GM12874 (cell line): ENCODE data around the gene PCDH9.

Experiments used
- TF ChIP-seq, protein P1 (sequence below): IDR thresholded peaks from 2 replicates; pipeline ENCODE4 v1.5.1; 2011; ENCODE audit warnings: low read depth, mild to moderate bottlenecking, control low read depth, low read length, moderate library complexity; ENCODE audit not compliant: insufficient read depth

PCDH9 gene

GRCh38 chr13:67224148-67224846, 5.8 kb downstream of the PCDH9 start:
- TF ChIP-seq, protein P1, sequence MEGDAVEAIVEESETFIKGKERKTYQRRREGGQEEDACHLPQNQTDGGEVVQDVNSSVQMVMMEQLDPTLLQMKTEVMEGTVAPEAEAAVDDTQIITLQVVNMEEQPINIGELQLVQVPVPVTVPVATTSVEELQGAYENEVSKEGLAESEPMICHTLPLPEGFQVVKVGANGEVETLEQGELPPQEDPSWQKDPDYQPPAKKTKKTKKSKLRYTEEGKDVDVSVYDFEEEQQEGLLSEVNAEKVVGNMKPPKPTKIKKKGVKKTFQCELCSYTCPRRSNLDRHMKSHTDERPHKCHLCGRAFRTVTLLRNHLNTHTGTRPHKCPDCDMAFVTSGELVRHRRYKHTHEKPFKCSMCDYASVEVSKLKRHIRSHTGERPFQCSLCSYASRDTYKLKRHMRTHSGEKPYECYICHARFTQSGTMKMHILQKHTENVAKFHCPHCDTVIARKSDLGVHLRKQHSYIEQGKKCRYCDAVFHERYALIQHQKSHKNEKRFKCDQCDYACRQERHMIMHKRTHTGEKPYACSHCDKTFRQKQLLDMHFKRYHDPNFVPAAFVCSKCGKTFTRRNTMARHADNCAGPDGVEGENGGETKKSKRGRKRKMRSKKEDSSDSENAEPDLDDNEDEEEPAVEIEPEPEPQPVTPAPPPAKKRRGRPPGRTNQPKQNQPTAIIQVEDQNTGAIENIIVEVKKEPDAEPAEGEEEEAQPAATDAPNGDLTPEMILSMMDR: peak; percentile 41

DNA sequence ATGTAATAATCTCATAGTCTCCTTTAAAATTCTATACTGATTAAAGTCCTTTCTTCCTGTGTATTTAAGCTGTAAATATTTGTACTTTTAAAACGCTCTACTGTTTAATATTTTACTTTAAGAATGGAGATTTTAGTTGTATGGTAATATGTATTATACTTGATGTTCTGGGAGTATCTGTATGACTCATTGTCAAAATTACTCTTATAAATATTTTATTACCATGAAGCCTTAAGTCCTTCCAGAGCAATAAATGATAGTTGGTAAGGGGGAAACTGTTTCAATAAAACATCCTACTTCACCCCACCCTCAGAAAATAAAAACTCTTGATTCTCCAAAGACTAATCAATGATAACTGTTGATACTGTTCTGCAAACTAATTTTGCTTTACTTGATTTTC, 6.4 kb downstream of the PCDH9 start:
- TF ChIP-seq, protein P1: no peak

GRCh38 chr13:67223024-67223423, 7.1 kb downstream of the PCDH9 start:
- TF ChIP-seq, protein P1: no peak

DNA sequence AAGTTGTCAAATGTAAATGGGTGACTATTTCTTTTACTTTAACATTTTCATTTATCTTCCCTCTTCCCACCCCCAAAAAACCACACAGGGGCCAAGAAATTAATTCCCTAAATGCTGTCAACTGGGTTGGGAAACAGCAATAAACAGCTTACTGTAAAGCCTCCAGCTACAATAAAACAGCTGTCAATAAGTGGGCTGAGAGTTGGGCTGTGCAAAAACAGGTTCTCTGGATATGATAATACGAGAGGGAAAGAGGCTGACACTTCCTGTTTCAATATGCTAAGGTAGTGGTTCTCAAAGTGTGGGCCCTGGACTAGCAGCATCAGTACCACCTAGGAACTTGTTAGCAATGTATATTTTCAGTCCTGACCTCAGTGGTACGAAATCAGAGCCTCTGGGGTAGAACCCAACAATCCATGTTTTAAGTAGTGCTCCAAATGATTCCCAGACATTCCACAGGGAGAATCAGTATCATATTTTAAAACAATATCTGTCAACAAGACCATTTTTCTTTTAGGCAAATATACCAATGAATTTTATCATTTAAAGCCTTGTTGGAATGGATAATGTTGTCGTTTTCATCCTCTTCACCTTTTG, 8.4 kb downstream of the PCDH9 start:
- TF ChIP-seq, protein P1: no peak

DNA sequence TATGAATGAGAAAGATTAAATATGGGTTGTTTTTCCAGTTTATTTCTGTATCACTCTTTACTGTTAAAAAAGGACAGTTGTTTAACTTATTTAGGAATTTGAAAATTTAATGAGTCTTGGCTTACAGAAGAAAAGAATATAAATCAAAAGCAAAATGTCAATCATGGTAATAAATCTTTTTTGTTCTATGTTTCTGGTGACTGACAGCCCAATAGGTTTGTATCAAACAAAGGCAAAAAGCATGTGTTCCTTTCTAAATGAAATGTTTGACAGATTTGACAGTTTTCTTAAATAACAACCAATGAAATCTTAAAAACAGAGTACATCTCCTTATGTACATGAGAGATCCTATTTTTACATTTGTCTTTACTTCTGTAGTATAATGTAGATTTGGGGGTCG, 11.0 kb downstream of the PCDH9 start:
- TF ChIP-seq, protein P1: no peak

DNA sequence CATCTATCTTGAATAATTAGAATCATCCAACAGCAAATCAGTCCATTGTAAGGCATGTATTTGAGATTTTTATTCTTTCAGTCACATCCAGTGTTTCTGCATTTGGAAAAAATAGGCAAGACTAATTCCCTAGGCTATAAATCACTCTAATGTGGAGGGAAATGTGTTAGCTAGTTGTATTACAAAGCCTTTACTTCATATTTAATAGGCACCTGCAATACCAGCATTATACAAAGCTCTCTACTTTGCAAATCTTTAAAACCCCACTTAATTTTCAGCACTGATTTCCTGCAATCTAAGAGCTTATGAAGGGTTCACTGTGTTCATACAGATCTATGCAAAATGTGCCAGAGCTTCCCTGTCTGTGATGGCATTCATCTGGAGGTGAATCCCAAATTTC, 12.3 kb downstream of the PCDH9 start:
- TF ChIP-seq, protein P1: no peak

GRCh38 chr13:67216864-67217263, 13.3 kb downstream of the PCDH9 start:
- TF ChIP-seq, protein P1: no peak
